Kidney glomerular epithelial cell (primary cell): ENCODE data around the gene GADD45G.

ENCODE experiments used
- DNase-seq: peaks from one replicate; lab custom pipeline; 2025; lab: John Stamatoyannopoulos, UW

The GADD45G gene

DNA sequence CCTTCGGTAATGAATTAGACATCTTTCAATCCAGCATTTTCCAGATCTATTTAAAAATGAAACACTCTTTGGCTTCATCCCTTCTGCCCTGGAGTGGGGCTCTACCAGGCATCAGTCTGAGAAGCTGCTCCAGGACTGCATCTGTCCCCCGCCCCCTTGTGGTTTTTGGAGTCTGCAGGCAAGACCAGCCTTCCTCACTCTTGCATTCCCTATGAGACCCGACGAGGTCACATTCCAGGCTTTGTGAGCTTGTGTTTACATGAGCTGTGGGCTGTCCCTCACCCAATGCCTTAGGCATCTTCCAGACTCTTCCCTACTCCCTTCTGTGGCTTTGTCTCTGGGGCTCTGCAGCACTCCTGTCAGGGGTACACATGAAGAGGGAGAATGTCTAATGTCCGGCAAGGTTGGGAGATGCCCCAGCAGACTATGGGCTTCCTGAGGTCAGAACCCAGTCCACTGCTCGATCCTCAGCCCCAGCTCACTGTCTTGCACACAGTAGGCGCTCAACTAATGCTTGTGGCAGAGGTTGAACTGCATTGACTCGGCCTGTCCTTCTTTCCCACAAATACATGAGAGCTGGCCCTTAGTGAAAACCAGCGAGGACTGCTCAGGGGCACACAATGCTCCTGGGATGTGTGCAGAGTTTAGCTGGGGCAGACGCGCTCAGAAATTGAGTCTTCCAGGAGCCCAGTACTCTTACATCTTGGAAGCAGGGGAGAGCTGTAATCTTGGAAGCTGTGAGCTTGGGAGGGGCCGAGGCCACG is 11.7 kb upstream of the GADD45G start:
- DNase-seq = peak; percentile 5

GRCh38 chr9:89593727-89594427 is 10.9 kb upstream of the GADD45G start:
- DNase-seq = no peak

- DNase-seq = no peak
Observed at GRCh38 chr9:89594811-89595550, 9.8 kb upstream of the GADD45G start.

DNA sequence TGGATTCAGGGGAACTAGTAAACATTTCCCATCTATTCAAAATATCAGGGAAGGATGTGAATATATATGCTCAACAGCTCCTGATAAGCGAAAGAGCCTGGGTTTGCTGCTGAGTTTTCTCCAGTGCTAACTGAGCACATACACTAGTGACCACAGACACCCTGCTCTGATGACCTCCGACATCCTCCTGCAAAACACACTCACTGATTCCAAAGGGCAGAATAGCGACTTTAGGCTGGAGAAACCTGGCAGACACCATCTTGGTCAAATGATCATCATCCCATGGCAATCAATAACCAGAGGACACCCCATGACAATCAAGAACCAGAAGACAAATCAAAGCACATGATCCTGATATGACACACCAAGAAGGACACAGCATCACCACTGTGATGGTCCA is 9.2 kb upstream of the GADD45G start:
- no peak for DNase-seq

- DNase-seq = no peak
Observed at GRCh38 chr9:89596937-89597555, 7.8 kb upstream of the GADD45G start.

GRCh38 chr9:89597711-89598362 is 7.0 kb upstream of the GADD45G start:
- DNase-seq = peak; percentile 59

- DNase-seq = no peak
Observed at GRCh38 chr9:89598363-89598713, 6.5 kb upstream of the GADD45G start.

DNA sequence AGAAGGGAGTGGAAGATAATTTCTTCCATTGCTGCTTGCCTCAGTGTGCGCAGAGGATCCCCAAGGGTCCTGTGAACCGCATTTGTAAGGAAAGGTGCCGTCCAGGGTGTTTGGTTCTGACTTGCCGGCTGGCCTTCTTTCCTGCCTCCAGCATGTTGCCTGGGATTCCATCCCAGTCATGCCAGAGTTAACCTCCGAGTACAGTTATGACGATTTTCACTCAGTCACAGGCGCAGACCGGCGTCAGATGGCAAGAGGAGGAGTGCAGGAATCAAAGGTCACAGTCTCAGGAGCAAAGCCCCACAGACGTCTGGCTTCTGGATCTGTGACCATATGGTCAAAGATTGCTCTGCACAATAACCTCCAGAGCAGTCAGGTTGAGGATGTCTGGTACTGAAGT is 5.9 kb upstream of the GADD45G start:
- DNase-seq = no peak

- DNase-seq = no peak
Observed at GRCh38 chr9:89600831-89601230, 4.0 kb upstream of the GADD45G start.

DNA sequence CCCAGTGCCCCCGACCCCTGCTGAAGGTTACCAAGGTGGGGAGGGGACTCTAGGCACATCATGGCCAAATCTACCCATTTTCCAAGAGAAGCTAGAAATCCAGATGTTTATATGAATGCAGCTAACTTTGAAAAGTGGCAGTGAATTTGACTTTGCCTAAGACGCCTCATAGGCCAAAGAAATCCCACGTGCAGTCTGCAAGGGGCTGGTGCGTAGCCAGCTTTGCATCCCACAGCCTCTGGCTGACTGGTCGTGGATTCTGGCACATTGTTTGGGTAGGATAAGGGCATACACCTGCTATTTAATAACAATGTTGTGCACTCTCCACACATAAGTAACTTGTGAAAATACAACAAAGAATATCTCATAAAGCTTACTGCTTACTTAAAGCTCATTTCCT is 3.5 kb upstream of the GADD45G start:
- DNase-seq = no peak

GRCh38 chr9:89601856-89602562 is 2.8 kb upstream of the GADD45G start:
- DNase-seq = no peak

- peak; percentile 49 for DNase-seq
Observed at GRCh38 chr9:89602978-89603766, 1.6 kb upstream of the GADD45G start.

GRCh38 chr9:89603767-89604665 is 796 bp upstream of the GADD45G start:
- no peak for DNase-seq

DNA sequence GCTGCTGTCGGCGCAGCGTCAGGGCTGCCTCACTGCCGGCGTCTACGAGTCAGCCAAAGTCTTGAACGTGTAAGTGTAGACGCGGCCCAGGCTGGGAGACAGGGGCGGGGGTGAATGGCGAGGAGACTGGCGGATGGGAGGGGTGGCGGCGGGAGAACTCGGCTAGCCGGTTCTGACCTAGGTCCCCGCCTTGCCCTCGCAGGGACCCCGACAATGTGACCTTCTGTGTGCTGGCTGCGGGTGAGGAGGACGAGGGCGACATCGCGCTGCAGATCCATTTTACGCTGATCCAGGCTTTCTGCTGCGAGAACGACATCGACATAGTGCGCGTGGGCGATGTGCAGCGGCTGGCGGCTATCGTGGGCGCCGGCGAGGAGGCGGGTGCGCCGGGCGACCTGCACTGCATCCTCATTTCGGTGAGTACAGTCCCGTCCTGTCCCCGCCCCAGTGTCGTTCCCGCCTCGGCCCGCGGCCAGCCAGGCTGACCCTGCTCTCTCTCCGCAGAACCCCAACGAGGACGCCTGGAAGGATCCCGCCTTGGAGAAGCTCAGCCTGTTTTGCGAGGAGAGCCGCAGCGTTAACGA is 745 bp downstream of the GADD45G start:
- no peak for DNase-seq

DNA sequence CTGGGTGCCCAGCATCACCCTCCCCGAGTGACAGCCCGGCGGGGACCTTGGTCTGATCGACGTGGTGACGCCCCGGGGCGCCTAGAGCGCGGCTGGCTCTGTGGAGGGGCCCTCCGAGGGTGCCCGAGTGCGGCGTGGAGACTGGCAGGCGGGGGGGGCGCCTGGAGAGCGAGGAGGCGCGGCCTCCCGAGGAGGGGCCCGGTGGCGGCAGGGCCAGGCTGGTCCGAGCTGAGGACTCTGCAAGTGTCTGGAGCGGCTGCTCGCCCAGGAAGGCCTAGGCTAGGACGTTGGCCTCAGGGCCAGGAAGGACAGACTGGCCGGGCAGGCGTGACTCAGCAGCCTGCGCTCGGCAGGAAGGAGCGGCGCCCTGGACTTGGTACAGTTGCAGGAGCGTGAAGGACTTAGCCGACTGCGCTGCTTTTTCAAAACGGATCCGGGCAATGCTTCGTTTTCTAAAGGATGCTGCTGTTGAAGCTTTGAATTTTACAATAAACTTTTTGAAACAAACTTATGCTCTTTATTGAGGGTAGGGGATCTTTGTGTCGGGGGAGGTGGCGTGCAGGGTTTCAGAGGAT is 1.3 kb downstream of the GADD45G start:
- peak; percentile 44 for DNase-seq

GRCh38 chr9:89606624-89607311 is 2.0 kb downstream of the GADD45G start:
- peak; percentile 31 for DNase-seq

GRCh38 chr9:89608641-89609335 is 4.0 kb downstream of the GADD45G start:
- no peak for DNase-seq
